Osteocyte (in vitro differentiated cells): ENCODE results near the gene PSAT1. TPM values are rescaled to one million over a fixed set of nuclear protein-coding genes. Genes with fewer than 3 reads are reported as not detected.

ENCODE experiments used
- DNase-seq: peaks from one replicate; pipeline ENCODE4 v3.0.0; 2021; ENCODE audit warnings: mixed read lengths; ENCODE audit not compliant: unreplicated experiment; ENCODE audit errors: extremely low spot score
- H3K27ac Mint-ChIP-seq: one replicate; pipeline ENCODE4 v1.8.0; 2021; ENCODE audit warnings: mild to moderate bottlenecking, mixed read lengths; ENCODE audit not compliant: unreplicated experiment
- H3K27me3 Mint-ChIP-seq: one replicate; pipeline ENCODE4 v1.8.0; 2021; ENCODE audit warnings: mixed read lengths; ENCODE audit not compliant: unreplicated experiment
- H3K36me3 Mint-ChIP-seq: one replicate; pipeline ENCODE4 v1.8.0; 2021; ENCODE audit warnings: mixed read lengths; ENCODE audit not compliant: unreplicated experiment
- H3K4me1 Mint-ChIP-seq: one replicate; pipeline ENCODE4 v1.8.0; 2021; ENCODE audit warnings: mixed read lengths; ENCODE audit not compliant: unreplicated experiment
- H3K4me3 Mint-ChIP-seq: one replicate; pipeline ENCODE4 v1.8.0; 2021; ENCODE audit warnings: mild to moderate bottlenecking, moderate library complexity, mixed read lengths; ENCODE audit not compliant: unreplicated experiment
- H3K9me3 Mint-ChIP-seq: one replicate; pipeline ENCODE4 v1.8.0; 2021; ENCODE audit warnings: mixed read lengths; ENCODE audit not compliant: unreplicated experiment
- total RNA-seq: library from RNA; stranded (reverse); gene quantifications from 2 replicates; pipeline ENCODE4 v1.2.1, GENCODE V29; 2021
- TF ChIP-seq, protein P1 (sequence below): fragments of 200-600 bp; sonication (generic); IDR thresholded peaks from 2 replicates; pipeline ENCODE4 v1.5.0; 2021; ENCODE audit warnings: antibody characterized with exemption, mild to moderate bottlenecking, moderate library complexity

Gene PSAT1
- total RNA-seq, 1 donor from 2014 or later, result 171 TPM

GRCh38 chr9:78321505-78321904 lies 24.6 kb downstream of the PSAT1 start:
- peaks cover 25% of the 10 kb centered on the region for H3K4me1 Mint-ChIP-seq
- H3K9me3 Mint-ChIP-seq, result no peaks in the 10 kb centered on the region
- H3K36me3 Mint-ChIP-seq, result peaks cover 65% of the 10 kb centered on the region
- H3K27ac Mint-ChIP-seq, result no peak overlapping the region
- no peak overlapping the region for H3K4me3 Mint-ChIP-seq
- no peaks in the 10 kb centered on the region for H3K27me3 Mint-ChIP-seq
- no peak for DNase-seq
- TF ChIP-seq, protein P1, sequence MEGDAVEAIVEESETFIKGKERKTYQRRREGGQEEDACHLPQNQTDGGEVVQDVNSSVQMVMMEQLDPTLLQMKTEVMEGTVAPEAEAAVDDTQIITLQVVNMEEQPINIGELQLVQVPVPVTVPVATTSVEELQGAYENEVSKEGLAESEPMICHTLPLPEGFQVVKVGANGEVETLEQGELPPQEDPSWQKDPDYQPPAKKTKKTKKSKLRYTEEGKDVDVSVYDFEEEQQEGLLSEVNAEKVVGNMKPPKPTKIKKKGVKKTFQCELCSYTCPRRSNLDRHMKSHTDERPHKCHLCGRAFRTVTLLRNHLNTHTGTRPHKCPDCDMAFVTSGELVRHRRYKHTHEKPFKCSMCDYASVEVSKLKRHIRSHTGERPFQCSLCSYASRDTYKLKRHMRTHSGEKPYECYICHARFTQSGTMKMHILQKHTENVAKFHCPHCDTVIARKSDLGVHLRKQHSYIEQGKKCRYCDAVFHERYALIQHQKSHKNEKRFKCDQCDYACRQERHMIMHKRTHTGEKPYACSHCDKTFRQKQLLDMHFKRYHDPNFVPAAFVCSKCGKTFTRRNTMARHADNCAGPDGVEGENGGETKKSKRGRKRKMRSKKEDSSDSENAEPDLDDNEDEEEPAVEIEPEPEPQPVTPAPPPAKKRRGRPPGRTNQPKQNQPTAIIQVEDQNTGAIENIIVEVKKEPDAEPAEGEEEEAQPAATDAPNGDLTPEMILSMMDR, result no peak

DNA sequence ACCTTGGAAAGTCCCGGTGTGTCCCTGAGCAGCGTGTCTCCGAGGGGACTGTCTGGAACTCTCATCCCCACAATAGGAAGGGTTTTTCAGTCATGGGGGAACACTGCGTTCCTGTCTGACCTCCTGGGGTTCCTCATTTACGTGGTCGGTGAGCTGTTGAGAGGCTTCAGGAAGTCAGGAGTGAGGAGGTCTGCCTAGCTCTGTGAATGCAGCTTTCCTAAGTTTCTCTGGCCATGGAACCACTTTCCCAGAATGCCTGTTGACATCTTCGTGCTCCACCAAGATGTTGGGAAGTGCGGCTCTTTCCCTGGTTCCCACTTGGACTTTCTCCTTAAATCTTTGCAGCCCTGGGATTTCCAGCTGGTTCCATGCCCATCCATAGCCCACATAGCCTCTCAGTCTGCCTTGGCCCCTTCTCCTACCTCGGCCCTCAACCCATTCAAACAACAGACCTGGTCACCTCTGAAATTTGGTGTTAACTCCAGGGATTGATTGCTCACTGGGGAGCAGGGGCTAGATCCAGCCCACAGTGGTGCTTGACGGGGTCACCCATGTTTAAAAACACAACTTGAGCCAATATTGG lies 27.2 kb downstream of the PSAT1 start:
- no peaks in the 10 kb centered on the region for H3K27me3 Mint-ChIP-seq
- H3K36me3 Mint-ChIP-seq, result peaks cover 56% of the 10 kb centered on the region
- no peaks in the 10 kb centered on the region for H3K9me3 Mint-ChIP-seq
- DNase-seq, result no peak
- TF ChIP-seq, protein P1, result no peak
- peak overlapping the region; percentile 71 for H3K27ac Mint-ChIP-seq
- no peak overlapping the region for H3K4me3 Mint-ChIP-seq
- peaks cover 25% of the 10 kb centered on the region for H3K4me1 Mint-ChIP-seq

DNA sequence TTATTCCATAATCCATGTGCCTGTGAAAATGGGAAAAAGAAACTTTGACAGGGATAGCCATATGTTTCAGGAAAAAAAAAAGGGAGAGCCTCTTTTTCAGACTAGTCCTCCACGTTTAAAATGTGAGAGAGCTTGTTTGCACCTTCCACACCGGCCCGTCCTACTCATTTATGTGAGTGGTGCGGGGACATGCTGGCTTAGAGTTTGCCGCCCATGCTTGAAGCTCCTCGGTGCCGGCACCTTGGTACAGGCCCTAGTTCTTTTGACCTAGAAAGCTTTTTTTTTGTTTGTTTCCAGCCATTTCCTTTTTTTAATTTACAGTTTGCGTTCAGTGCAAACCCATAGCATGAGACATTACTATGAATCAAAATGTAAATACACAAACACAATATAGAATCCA lies 27.8 kb downstream of the PSAT1 start:
- H3K27me3 Mint-ChIP-seq, result no peaks in the 10 kb centered on the region
- H3K4me3 Mint-ChIP-seq, result no peak overlapping the region
- no peak for DNase-seq
- TF ChIP-seq, protein P1, result no peak
- H3K36me3 Mint-ChIP-seq, result peaks cover 55% of the 10 kb centered on the region
- H3K4me1 Mint-ChIP-seq, result peaks cover 25% of the 10 kb centered on the region
- H3K27ac Mint-ChIP-seq, result peak overlapping the region; percentile 71
- no peaks in the 10 kb centered on the region for H3K9me3 Mint-ChIP-seq

DNA sequence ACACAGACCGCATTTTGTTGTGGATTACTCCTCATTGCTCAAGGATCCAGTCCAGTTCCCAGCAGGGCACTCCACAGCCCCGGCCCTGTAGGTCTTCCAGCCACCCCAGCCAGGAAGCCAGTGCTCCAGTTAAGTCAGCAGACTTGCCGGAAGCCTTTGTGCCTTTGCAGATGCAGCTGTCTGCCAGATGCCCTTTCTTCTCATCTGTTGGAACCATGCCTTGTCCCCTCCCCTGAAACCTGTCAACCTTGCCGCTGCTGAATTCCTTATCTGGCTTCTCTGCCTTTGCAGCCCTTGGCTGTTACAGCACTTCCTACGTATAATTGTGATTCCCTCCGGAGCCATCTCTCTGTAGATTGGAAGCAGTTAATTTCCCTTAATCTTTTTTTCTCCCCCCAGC lies 28.4 kb downstream of the PSAT1 start:
- DNase-seq, result no peak
- Mint-ChIP-seq H3K27ac (peak overlapping the region; percentile 71), H3K27me3 (no peaks in the 10 kb centered on the region), H3K4me1 (peaks cover 25% of the 10 kb centered on the region), H3K9me3 (no peaks in the 10 kb centered on the region), H3K4me3 (no peak overlapping the region), H3K36me3 (peaks cover 53% of the 10 kb centered on the region)
- TF ChIP-seq, protein P1, result no peak

GRCh38 chr9:78325846-78326360 lies 29.0 kb downstream of the PSAT1 start:
- H3K4me3 Mint-ChIP-seq, result no peak overlapping the region
- TF ChIP-seq, protein P1, result no peak
- H3K27me3 Mint-ChIP-seq, result no peaks in the 10 kb centered on the region
- H3K27ac Mint-ChIP-seq, result peak overlapping the region; percentile 11
- peaks cover 25% of the 10 kb centered on the region for H3K4me1 Mint-ChIP-seq
- H3K9me3 Mint-ChIP-seq, result no peaks in the 10 kb centered on the region
- H3K36me3 Mint-ChIP-seq, result peaks cover 53% of the 10 kb centered on the region
- DNase-seq, result no peak
